CD8-positive, alpha-beta memory T cell (primary cell): Measurements from ENCODE around the gene RMI2. TPM values are rescaled to one million over a fixed set of nuclear protein-coding genes. Genes with fewer than 3 reads are reported as not detected.

ENCODE experiments used
- CTCF ChIA-PET: fragments of 350-600 bp; sonication (Branson Sonifier 250); formaldehyde crosslinking; loops from one replicate; lab custom pipeline; 2021; ENCODE audit warnings: antibody characterized with exemption; lab: Charles Lee
- POLR2A ChIA-PET: fragments of 350-600 bp; sonication (Branson Sonifier 250); formaldehyde crosslinking; loops from one replicate; lab custom pipeline; 2021; ENCODE audit warnings: antibody characterized with exemption; lab: Charles Lee
- DNase-seq, 5 donors: peaks; one replicate each; pipeline versions ENCODE4 v3.0.0 to v3.0.0-alpha.2; 2020 to 2022; ENCODE audit warnings: mixed read lengths in 1 of 5
- H3K27ac ChIP-seq: one replicate; pipeline ENCODE4 v1.7.0; 2013; ENCODE audit warnings: low read depth, mild to moderate bottlenecking, low read length, moderate library complexity
- H3K27me3 ChIP-seq: 2 replicates; pipeline ENCODE4 v1.7.0; 2013; ENCODE audit warnings: low read length, mild to moderate bottlenecking; ENCODE audit not compliant: insufficient read depth, poor library complexity, severe bottlenecking
- H3K36me3 ChIP-seq: 2 replicates; pipeline ENCODE4 v1.7.0; 2013; ENCODE audit warnings: mild to moderate bottlenecking, low read length, moderate library complexity; ENCODE audit not compliant: insufficient read depth
- H3K4me1 ChIP-seq: 2 replicates; pipeline ENCODE4 v1.7.0; 2013; ENCODE audit warnings: mild to moderate bottlenecking, low read length, moderate library complexity; ENCODE audit not compliant: insufficient read depth
- H3K4me3 ChIP-seq: 2 replicates; pipeline ENCODE4 v1.7.0; 2013; ENCODE audit warnings: mild to moderate bottlenecking, low read length
- H3K9me3 ChIP-seq: 2 replicates; pipeline ENCODE4 v1.7.0; 2013; ENCODE audit warnings: mild to moderate bottlenecking, low read length
- H3K27ac Mint-ChIP-seq, 8 donors: one replicate each; pipeline ENCODE4 v1.8.0; 2020 to 2021; ENCODE audit warnings: mixed read lengths in 8 of 8, mild to moderate bottlenecking in 6 of 8, inconsistent platforms in 3 of 8, moderate library complexity in 3 of 8
- H3K27me3 Mint-ChIP-seq, 2 donors: one replicate each; pipeline ENCODE4 v1.8.0; 2020 to 2021; ENCODE audit warnings: mixed read lengths in 2 of 2, mild to moderate bottlenecking in 1 of 2, moderate library complexity in 1 of 2
- H3K36me3 Mint-ChIP-seq, 3 donors: one replicate each; pipeline ENCODE4 v1.8.0; 2020 to 2021; ENCODE audit warnings: mixed read lengths in 3 of 3, inconsistent platforms in 1 of 3, mild to moderate bottlenecking in 1 of 3
- H3K4me1 Mint-ChIP-seq, 3 donors: one replicate each; pipeline ENCODE4 v1.8.0; 2020 to 2021; ENCODE audit warnings: mixed read lengths in 3 of 3, inconsistent platforms in 1 of 3, mild to moderate bottlenecking in 1 of 3
- H3K4me3 Mint-ChIP-seq, 7 donors: one replicate each; pipeline ENCODE4 v1.8.0; 2020 to 2021; ENCODE audit warnings: mixed read lengths in 7 of 7, mild to moderate bottlenecking in 6 of 7, moderate library complexity in 4 of 7, inconsistent platforms in 2 of 7
- H3K9me3 Mint-ChIP-seq, 5 donors: one replicate each; pipeline ENCODE4 v1.8.0; 2020 to 2022; ENCODE audit warnings: mixed read lengths in 5 of 5, mild to moderate bottlenecking in 3 of 5, moderate library complexity in 2 of 5, inconsistent platforms in 1 of 5
- polyA plus RNA-seq: library from polyadenylated mRNA; unstranded; fragments of 300-500 nt; fragmentation: Illumina TruSeq; gene quantifications from one replicate; pipeline ENCODE4 v1.2.3, GENCODE V29; 2021
- total RNA-seq, 2 experiments: library from RNA; stranded (reverse); gene quantifications; one replicate each; pipeline ENCODE4 v1.2.3, GENCODE V29; 2021

The RMI2 gene
- total and polyA plus RNA-seq, 3 experiments from 2014 or later = 1.1 to 38.3 (median 37.0) TPM

DNA sequence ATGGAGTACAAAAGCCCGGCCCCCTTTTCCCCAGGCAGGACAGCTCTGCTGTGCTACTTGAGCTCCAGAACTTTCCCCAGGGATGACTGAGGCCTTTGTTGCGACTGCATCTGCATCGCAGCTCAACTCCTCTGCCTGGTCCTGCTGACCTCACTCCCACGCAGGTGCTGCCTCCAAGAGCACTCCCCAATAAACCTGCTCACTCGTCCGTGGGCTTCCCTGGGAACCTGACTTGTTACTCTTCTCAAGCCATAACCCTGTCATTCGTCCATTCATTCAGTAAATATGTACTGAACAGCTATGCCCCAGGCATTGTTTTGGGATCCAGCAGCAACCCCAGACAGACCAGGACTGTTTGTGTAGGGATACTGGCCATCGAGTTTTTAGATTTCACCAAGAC lies 11.6 kb upstream of the RMI2 start:
- H3K36me3 ChIP-seq = no peaks in the 10 kb centered on the region
- Mint-ChIP-seq H3K27me3 (peaks cover 3 to 8% of the 10 kb centered on the region in 2 donors), H3K36me3 (no peaks in the 10 kb centered on the region), H3K4me3 (no peak overlapping the region), H3K27ac (no peak overlapping the region), H3K9me3 (no peaks in the 10 kb centered on the region), H3K4me1 (peaks cover 6 to 13% (median 7%) of the 10 kb centered on the region in 3 donors)
- H3K27me3 ChIP-seq = no peaks in the 10 kb centered on the region
- ChIA-PET POLR2A (no interaction called here), CTCF (interaction anchor here (1.5 to 2.0 kb wide), 2 partner anchors 8 to 17 kb away, joined by 3 to 6 read pairs; no protein-coding TSS in a partner anchor)
- H3K27ac ChIP-seq = no peak overlapping the region
- H3K4me1 ChIP-seq = peaks cover 7% of the 10 kb centered on the region
- no peak overlapping the region for H3K4me3 ChIP-seq
- DNase-seq = no peak
- H3K9me3 ChIP-seq = no peaks in the 10 kb centered on the region

DNA sequence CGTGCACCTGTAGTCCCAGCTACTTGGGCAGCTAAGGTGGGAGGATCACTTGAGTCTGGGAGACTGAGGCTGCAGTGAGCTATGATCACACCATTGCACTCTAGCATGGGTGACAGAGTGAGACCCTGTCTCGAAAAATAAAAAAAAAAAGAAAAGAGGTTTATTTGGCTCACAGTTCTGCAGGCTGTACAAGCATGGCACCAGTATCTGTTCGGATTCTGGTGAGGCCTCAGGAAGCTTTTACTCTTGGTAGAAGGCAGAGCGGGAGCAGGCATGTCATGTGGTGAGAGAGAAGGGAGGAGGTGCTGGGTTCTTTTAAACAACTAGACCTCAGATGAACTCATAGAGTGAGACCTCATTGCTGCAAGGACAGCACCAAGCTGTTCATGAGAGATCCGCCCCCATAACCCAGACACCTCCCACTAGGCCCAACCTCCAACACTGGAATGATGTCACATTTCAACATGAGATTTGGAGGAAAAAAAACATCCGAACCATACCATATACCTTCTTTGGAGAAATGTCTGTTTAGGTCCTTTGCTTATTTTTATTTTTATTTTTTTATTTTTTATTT lies 10.3 kb upstream of the RMI2 start:
- Histone ChIP-seq H3K27me3 (no peaks in the 10 kb centered on the region), H3K4me1 (no peaks in the 10 kb centered on the region), H3K9me3 (no peaks in the 10 kb centered on the region), H3K36me3 (no peaks in the 10 kb centered on the region), H3K4me3 (no peak overlapping the region), H3K27ac (no peak overlapping the region)
- H3K9me3 Mint-ChIP-seq = no peaks in the 10 kb centered on the region
- no peak overlapping the region for H3K4me3 Mint-ChIP-seq
- POLR2A ChIA-PET = no interaction called here
- CTCF ChIA-PET = interaction anchor here (0.9 kb wide), 1 partner anchor 59 kb away, joined by 3 read pairs; no protein-coding TSS in a partner anchor
- H3K27ac Mint-ChIP-seq = peak overlapping the region in 1 of 8 donors; percentile 87
- no peak for DNase-seq
- peaks cover 3 to 12% of the 10 kb centered on the region in 2 donors for H3K27me3 Mint-ChIP-seq
- H3K4me1 Mint-ChIP-seq = peaks cover 0 to under 1% (median 0%) of the 10 kb centered on the region in 3 donors
- no peaks in the 10 kb centered on the region for H3K36me3 Mint-ChIP-seq

DNA sequence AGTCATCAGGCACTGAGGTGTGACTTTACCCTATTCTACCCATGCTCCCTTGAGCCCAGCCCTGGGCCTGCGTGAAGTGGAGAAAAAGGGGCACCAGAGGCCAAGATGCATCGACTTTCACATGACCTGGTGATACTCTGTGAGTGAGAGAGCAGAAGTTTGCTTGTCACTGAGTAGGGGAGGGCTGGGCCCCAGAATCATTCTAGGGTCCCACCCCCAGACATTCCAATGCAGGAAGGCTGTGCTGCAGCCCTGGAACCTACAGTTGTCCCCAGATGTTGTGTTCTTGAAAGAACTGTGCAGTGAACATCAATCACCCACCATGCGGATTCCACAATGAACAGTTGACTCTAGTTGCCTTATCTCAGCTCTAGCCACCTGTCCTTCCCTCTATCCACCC lies 6.2 kb upstream of the RMI2 start:
- H3K36me3 Mint-ChIP-seq = no peaks in the 10 kb centered on the region
- H3K4me1 ChIP-seq = no peaks in the 10 kb centered on the region
- no peaks in the 10 kb centered on the region for H3K9me3 ChIP-seq
- ChIA-PET CTCF (no interaction called here), POLR2A (no interaction called here)
- H3K27me3 ChIP-seq = no peaks in the 10 kb centered on the region
- H3K36me3 ChIP-seq = no peaks in the 10 kb centered on the region
- H3K27ac ChIP-seq = no peak overlapping the region
- no peak overlapping the region for H3K27ac Mint-ChIP-seq
- no peak for DNase-seq
- no peaks in the 10 kb centered on the region for H3K4me1 Mint-ChIP-seq
- no peaks in the 10 kb centered on the region for H3K9me3 Mint-ChIP-seq
- peaks cover 0 to 13% of the 10 kb centered on the region in 2 donors for H3K27me3 Mint-ChIP-seq
- H3K4me3 Mint-ChIP-seq = no peak overlapping the region
- no peak overlapping the region for H3K4me3 ChIP-seq

DNA sequence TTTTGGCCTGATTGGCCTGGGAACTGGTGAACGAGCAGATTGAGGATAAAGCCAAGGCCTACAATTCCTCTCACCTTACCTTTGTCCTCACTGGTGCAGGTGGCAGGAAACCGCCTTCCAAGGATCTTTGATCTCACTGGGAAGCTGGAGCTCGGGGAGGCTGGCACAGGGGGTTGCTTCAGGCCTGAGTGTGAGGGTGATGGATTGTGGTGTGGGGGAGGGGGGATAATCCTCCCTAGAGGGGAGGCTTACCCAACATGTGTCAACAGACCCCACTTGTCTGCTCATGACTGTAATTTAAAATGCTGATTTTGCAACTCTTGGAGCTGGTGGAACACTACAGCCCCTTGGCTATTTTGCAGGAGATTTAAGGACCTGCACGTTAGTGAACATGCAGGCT lies 4.5 kb upstream of the RMI2 start:
- Mint-ChIP-seq H3K27ac (no peak overlapping the region), H3K4me3 (no peak overlapping the region), H3K9me3 (no peaks in the 10 kb centered on the region), H3K36me3 (no peaks in the 10 kb centered on the region), H3K27me3 (peaks cover 0 to 13% of the 10 kb centered on the region in 2 donors), H3K4me1 (peaks cover 4 to 7% (median 6%) of the 10 kb centered on the region in 3 donors)
- Histone ChIP-seq H3K27ac (no peak overlapping the region), H3K4me3 (no peak overlapping the region), H3K36me3 (no peaks in the 10 kb centered on the region), H3K9me3 (no peaks in the 10 kb centered on the region), H3K27me3 (no peaks in the 10 kb centered on the region), H3K4me1 (peaks cover under 1% of the 10 kb centered on the region)
- ChIA-PET POLR2A (interaction anchor here (0.7 kb wide), 1 partner anchor 370 kb away, joined by 3 read pairs; no protein-coding TSS in a partner anchor), CTCF (no interaction called here)
- no peak for DNase-seq

DNA sequence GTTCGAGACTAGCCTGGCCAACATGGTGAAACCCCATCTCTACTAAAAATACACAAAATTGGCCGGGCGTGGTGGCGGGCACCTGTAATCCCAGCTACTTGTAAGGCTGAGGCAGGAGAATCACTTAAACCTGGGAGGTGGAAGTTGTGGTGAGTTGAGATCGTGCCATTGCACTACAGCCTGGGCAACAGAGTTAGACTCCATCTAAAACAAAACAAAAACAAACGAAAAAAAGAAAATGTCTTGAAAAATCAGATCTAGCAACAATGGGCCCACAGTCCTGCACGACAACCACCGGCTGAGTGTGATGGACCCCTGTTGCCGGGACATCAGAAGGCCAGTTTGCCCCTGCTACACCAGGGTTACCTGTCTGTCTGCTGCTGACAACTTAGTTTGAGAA lies 3.9 kb upstream of the RMI2 start:
- Histone ChIP-seq H3K9me3 (no peaks in the 10 kb centered on the region), H3K4me3 (no peak overlapping the region), H3K36me3 (no peaks in the 10 kb centered on the region), H3K27ac (no peak overlapping the region), H3K4me1 (peaks cover 4% of the 10 kb centered on the region), H3K27me3 (no peaks in the 10 kb centered on the region)
- DNase-seq = no peak
- CTCF ChIA-PET = no interaction called here
- Mint-ChIP-seq H3K27ac (no peak overlapping the region), H3K27me3 (peaks cover 0 to 13% of the 10 kb centered on the region in 2 donors), H3K4me1 (peaks cover 4 to 9% (median 7%) of the 10 kb centered on the region in 3 donors), H3K9me3 (no peaks in the 10 kb centered on the region), H3K4me3 (no peak overlapping the region), H3K36me3 (no peaks in the 10 kb centered on the region)
- POLR2A ChIA-PET = interaction anchor here (0.7 kb wide), 1 partner anchor 369 kb away, joined by 3 read pairs; no protein-coding TSS in a partner anchor

DNA sequence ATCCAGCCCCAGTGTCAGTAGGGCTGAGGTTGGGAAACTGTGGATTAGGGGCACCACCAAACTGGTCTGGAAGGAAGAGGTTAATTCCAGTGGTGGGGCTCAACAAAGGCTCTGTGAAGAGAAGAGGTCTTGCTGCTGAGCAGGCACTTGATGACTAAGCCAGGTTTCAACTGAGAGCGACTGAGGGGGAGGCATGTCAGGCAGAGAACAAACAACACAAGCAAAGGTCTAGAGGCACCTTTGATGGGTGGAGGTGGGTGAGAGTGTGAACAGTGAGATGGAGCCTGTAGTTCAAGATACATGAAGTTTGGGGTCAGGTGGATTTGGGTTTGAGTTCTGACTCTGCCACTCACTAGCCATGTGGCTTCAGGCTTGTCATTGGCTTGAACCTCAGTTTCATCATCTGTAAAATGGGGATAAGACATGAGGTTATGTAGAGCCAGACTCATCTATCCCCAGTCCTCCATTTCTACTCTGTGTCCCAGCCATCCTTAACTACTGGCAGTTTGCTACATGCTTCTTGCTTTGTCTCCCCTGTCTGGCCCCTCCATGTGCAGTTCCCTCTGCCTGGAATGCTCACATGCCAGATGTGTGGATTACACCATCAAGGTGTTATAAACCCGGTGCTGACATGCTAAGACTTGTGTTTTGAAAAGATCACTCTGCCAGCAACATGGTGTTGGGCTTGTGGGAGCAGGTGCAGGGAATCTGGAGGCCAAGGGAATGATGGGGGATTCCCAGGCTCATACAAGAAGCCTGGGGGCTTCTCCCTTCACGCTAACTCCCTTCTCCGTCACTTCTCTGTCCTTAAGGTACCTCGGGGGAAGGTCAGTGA lies 3.0 kb upstream of the RMI2 start:
- peaks cover 4% of the 10 kb centered on the region for H3K4me1 ChIP-seq
- no peaks in the 10 kb centered on the region for H3K36me3 ChIP-seq
- no peak overlapping the region for H3K4me3 ChIP-seq
- H3K36me3 Mint-ChIP-seq = no peaks in the 10 kb centered on the region
- H3K9me3 Mint-ChIP-seq = no peaks in the 10 kb centered on the region
- H3K9me3 ChIP-seq = no peaks in the 10 kb centered on the region
- no peak for DNase-seq
- peaks cover 0 to 11% of the 10 kb centered on the region in 2 donors for H3K27me3 Mint-ChIP-seq
- H3K27ac Mint-ChIP-seq = no peak overlapping the region
- H3K27me3 ChIP-seq = no peaks in the 10 kb centered on the region
- ChIA-PET CTCF (no interaction called here), POLR2A (no interaction called here)
- peak overlapping the region in 1 of 7 donors; percentile 24 for H3K4me3 Mint-ChIP-seq
- H3K27ac ChIP-seq = no peak overlapping the region
- peaks cover 4 to 9% (median 7%) of the 10 kb centered on the region in 3 donors for H3K4me1 Mint-ChIP-seq

DNA sequence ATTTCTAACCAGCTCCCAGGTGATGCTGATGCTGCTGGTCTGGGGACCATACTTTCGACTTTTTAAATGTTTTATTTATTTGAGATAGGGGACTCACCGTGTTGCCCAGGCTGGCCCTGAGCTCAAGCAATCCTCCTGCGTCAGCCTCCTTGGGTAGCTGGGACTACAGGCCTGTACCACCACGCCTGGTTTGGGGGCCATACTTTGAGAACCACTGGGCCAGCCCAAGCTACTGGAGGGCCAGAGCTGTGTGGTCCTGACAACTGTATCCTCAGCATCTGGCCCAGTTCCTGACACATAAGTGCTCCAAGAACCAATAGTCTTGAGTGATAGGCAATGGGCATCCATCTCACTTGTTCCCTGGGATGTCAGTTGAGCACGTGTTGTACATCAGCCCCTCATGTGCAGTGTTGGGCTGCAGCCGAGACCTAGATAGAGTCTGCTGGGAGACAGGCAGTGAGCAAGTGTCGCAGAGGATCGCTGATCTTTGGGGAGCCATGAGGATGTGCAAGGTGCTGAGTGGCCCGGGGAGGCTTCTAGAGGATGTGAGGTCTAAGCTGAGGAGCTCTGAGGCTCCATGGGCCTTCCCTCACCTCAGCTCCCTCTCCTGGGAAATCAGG lies 1.6 kb downstream of the RMI2 start:
- no peak overlapping the region for H3K4me3 ChIP-seq
- CTCF ChIA-PET = interaction anchor here (1.1 to 2.1 kb wide), 5 partner anchors 18 to 392 kb away, joined by 3 to 5 read pairs (median 4); no protein-coding TSS in a partner anchor

More for the DNA sequence above, 1.6 kb downstream of the RMI2 start:
- Histone ChIP-seq H3K9me3 (no peaks in the 10 kb centered on the region), H3K36me3 (no peaks in the 10 kb centered on the region), H3K27ac (no peak overlapping the region), H3K4me1 (peaks cover 4% of the 10 kb centered on the region), H3K27me3 (no peaks in the 10 kb centered on the region)
- H3K27ac Mint-ChIP-seq = peak overlapping the region in 1 of 8 donors; percentile 51
- peak overlapping the region in 6 of 7 donors; percentile 30 to 87 (median 71) for H3K4me3 Mint-ChIP-seq
- no peak for DNase-seq
- H3K36me3 Mint-ChIP-seq = no peaks in the 10 kb centered on the region
- H3K4me1 Mint-ChIP-seq = peaks cover 4 to 9% (median 7%) of the 10 kb centered on the region in 3 donors
- H3K9me3 Mint-ChIP-seq = no peaks in the 10 kb centered on the region
- H3K27me3 Mint-ChIP-seq = peaks cover 0 to 11% of the 10 kb centered on the region in 2 donors
- POLR2A ChIA-PET = interaction anchor here (1.0 kb wide), 1 partner anchor 8 kb away, joined by 3 read pairs; no protein-coding TSS in a partner anchor
